ENCODE results near the gene GTF2F2. TPM values are rescaled to one million over a fixed set of nuclear protein-coding genes. Genes with fewer than 3 reads are reported as not detected.

The GTF2F2 gene
- total and polyA plus RNA-seq, 10 donors: 11.8 to 19.1 (median 16.4) TPM

GRCh38 chr13:45315520-45316167, 195.3 kb downstream of the GTF2F2 start:
- WGBS, 5 donors: 90 to 94% (median 91%) methylated on average over 11 of the region's 11 CpGs
- Histone ChIP-seq H3K4me1 (peaks cover 4 to 22% (median 11%) of the 10 kb centered on the region in 6 donors), H3K27me3 (replicated peaks in 1 of 7) (peaks cover 0 to 13% (median 0%) of the 10 kb centered on the region in 7 donors), H3K4me3 (no peak overlapping the region), H3K36me3 (no peaks in the 10 kb centered on the region), H3K27ac (no peak overlapping the region), H3K9me3 (no peaks in the 10 kb centered on the region)
- DNase-seq: no peak
- TF ChIP-seq POLR2A (IDR thresholded peaks at IDR 0.05) (no peak), CTCF (IDR thresholded peaks at IDR 0.05 in 8 of 11, conservative IDR thresholded peaks at IDR 0.05 in 3 of 11) (no peak), POLR2AphosphoS5 (IDR thresholded peaks at IDR 0.05) (no peak)
- intact Hi-C loops (cut with DNase I; ENCODE audit: low total_unique reads): no loop called here

- H3K4me3 ChIP-seq: no peak overlapping the region
- DNase-seq: no peak
- intact Hi-C loops (cut with DNase I; ENCODE audit: low total_unique reads): no loop called here
- H3K4me1 ChIP-seq: peaks cover 0 to 22% (median 6%) of the 10 kb centered on the region in 6 donors
- no peaks in the 10 kb centered on the region for H3K9me3 ChIP-seq
- 73 to 85% (median 81%) methylated on average over 6 of the region's 6 CpGs for WGBS, 5 donors
- H3K27me3 ChIP-seq (replicated peaks in 1 of 7): peaks cover 0 to 9% (median 0%) of the 10 kb centered on the region in 7 donors
- H3K36me3 ChIP-seq: no peaks in the 10 kb centered on the region
- H3K27ac ChIP-seq: no peak overlapping the region
- TF ChIP-seq CTCF (IDR thresholded peaks at IDR 0.05 in 8 of 11, conservative IDR thresholded peaks at IDR 0.05 in 3 of 11) (no peak), POLR2A (IDR thresholded peaks at IDR 0.05) (no peak), POLR2AphosphoS5 (IDR thresholded peaks at IDR 0.05) (no peak)
These were observed 196.0 kb downstream of the GTF2F2 start for GRCh38 chr13:45316338-45316737.

GRCh38 chr13:45316996-45317395, 196.7 kb downstream of the GTF2F2 start:
- Histone ChIP-seq H3K36me3 (no peaks in the 10 kb centered on the region), H3K4me3 (no peak overlapping the region), H3K9me3 (no peaks in the 10 kb centered on the region), H3K4me1 (peaks cover 0 to 22% (median under 1%) of the 10 kb centered on the region in 6 donors), H3K27me3 (replicated peaks in 1 of 7) (peaks cover 0 to 3% (median 0%) of the 10 kb centered on the region in 7 donors), H3K27ac (no peak overlapping the region)
- intact Hi-C loops (cut with DNase I; ENCODE audit: low total_unique reads): no loop called here
- 91 to 96% (median 93%) methylated on average over 5 of the region's 5 CpGs for WGBS, 5 donors
- DNase-seq: no peak
- no peak for TF ChIP-seq CTCF (IDR thresholded peaks at IDR 0.05 in 8 of 11, conservative IDR thresholded peaks at IDR 0.05 in 3 of 11)
- TF ChIP-seq POLR2A (IDR thresholded peaks at IDR 0.05): no peak
- TF ChIP-seq POLR2AphosphoS5 (IDR thresholded peaks at IDR 0.05): no peak

- DNase-seq: no peak
- WGBS, 5 donors: 34 to 53% (median 41%) methylated on average over 4 of the region's 4 CpGs
- intact Hi-C loops (cut with DNase I; ENCODE audit: low total_unique reads): no loop called here
These were observed 200.7 kb downstream of the GTF2F2 start for GRCh38 chr13:45320876-45321629.

More at GRCh38 chr13:45320876-45321629, 200.7 kb downstream of the GTF2F2 start:
- TF ChIP-seq POLR2AphosphoS5 (IDR thresholded peaks at IDR 0.05) (no peak), CTCF (IDR thresholded peaks at IDR 0.05 in 8 of 11, conservative IDR thresholded peaks at IDR 0.05 in 3 of 11) (no peak), POLR2A (IDR thresholded peaks at IDR 0.05) (no peak)
- H3K9me3 ChIP-seq: no peaks in the 10 kb centered on the region
- H3K27ac ChIP-seq: peak overlapping the region in 1 of 8 donors; percentile 23
- no peaks in the 10 kb centered on the region for H3K36me3 ChIP-seq
- no peak overlapping the region for H3K4me3 ChIP-seq
- peaks cover 0 to 33% (median 7%) of the 10 kb centered on the region in 6 donors for H3K4me1 ChIP-seq
- no peaks in the 10 kb centered on the region for H3K27me3 ChIP-seq (replicated peaks in 1 of 7)

All from spleen (tissue), 11 donors.